ENCODE data around the gene CD164.

DNA sequence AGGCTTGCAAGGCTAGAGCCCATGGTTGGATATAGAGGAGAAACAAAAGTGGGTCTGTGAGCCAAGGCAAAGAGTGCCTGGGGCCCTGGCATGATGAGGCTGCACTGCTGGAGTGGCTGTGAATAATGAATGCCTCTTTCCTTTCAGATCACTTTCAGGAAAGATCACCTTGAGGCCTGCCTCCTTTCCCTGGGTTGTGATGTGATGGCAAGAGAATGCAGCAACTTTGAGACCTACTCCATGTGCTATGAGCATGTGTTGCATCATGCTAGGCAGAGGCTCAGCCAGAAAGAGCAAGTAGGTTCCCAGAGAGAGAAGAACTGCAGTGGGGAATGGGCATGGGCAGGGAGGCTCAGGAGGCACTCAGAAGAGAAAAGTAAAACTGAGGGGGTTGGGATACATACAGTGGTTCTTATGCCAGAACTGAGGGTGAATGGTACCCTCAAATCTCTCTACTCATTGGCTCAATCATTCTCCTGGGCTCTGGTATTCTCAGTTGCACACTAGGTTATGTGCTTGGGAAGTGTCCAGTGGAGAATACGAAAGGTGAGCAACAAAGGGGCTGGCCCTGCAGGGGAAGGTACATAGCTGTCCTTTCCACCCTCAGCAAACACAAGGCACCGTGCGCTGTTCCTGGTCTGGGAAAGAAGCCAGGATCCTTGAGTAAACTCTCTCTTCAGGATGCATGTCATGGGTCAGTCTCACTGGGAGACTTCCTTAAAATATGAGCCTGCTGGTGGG lies 45.9 kb downstream of the CD164 start:
- TF ChIP-seq, protein P1, sequence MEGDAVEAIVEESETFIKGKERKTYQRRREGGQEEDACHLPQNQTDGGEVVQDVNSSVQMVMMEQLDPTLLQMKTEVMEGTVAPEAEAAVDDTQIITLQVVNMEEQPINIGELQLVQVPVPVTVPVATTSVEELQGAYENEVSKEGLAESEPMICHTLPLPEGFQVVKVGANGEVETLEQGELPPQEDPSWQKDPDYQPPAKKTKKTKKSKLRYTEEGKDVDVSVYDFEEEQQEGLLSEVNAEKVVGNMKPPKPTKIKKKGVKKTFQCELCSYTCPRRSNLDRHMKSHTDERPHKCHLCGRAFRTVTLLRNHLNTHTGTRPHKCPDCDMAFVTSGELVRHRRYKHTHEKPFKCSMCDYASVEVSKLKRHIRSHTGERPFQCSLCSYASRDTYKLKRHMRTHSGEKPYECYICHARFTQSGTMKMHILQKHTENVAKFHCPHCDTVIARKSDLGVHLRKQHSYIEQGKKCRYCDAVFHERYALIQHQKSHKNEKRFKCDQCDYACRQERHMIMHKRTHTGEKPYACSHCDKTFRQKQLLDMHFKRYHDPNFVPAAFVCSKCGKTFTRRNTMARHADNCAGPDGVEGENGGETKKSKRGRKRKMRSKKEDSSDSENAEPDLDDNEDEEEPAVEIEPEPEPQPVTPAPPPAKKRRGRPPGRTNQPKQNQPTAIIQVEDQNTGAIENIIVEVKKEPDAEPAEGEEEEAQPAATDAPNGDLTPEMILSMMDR (IDR thresholded peaks at IDR 0.05): no peak
- TF ChIP-seq POLR2A (IDR thresholded peaks at IDR 0.05): no peak
